Suprapubic skin (tissue), 3 donors: ENCODE data around the gene HOMER1.

Experiments
- CTCF ChIP-seq, 2 donors: fragments of 200-600 bp in 1 of 2; fragments of 450-650 bp in 1 of 2; sonication (generic) in 1 of 2; IDR thresholded peaks; one replicate each; pipeline ENCODE4 v1.5.1; 2016 to 2019; ENCODE audit warnings: antibody characterized with exemption in 2 of 2, mild to moderate bottlenecking in 1 of 2, moderate library complexity in 1 of 2
- POLR2A ChIP-seq, 2 donors: fragments of 450-650 bp; IDR thresholded peaks; one replicate each; pipeline ENCODE4 v1.6.1; 2017; ENCODE audit warnings: antibody characterized with exemption in 2 of 2, mild to moderate bottlenecking in 2 of 2, moderate library complexity in 2 of 2

- TF ChIP-seq CTCF (IDR thresholded peaks at IDR 0.05), result no peak
- TF ChIP-seq POLR2A (IDR thresholded peaks at IDR 0.05), result no peak
Observed at GRCh38 chr5:79507251-79508205, 6.4 kb downstream of the HOMER1 start.
